Activated CD8-positive, alpha-beta memory T cell treated with anti-CD3 and anti-CD28 coated beads, Interleukin-2, amount 10 ng/mL, durations not matched to agents 7 days and 5 days (primary cell): Measurements from ENCODE around the gene TP53. TPM values are rescaled to one million over a fixed set of nuclear protein-coding genes. Genes with fewer than 3 reads are reported as not detected.

Experiments used
- ATAC-seq: fragments of 150-1000 bp; cut with Tn5 transposase; one replicate; pipeline ENCODE4 v1.10.0; 2021; ENCODE audit warnings: moderate library complexity
- CTCF ChIA-PET: fragments of 350-600 bp; sonication (Branson Sonifier 250); formaldehyde crosslinking; loops from one replicate; lab custom pipeline; 2021; ENCODE audit warnings: antibody characterized with exemption; lab: Charles Lee
- DNase-seq: peaks from one replicate; pipeline ENCODE4 v3.0.0-alpha.2; 2020
- H3K27ac Mint-ChIP-seq: one replicate; pipeline ENCODE4 v1.8.0; 2021; ENCODE audit warnings: mild to moderate bottlenecking, mixed read lengths
- H3K27me3 Mint-ChIP-seq: one replicate; pipeline ENCODE4 v1.8.0; 2021; ENCODE audit warnings: mixed read lengths
- H3K36me3 Mint-ChIP-seq: one replicate; pipeline ENCODE4 v1.8.0; 2021; ENCODE audit warnings: mild to moderate bottlenecking, mixed read lengths
- H3K4me1 Mint-ChIP-seq: one replicate; pipeline ENCODE4 v1.8.0; 2021; ENCODE audit warnings: mixed read lengths
- H3K4me3 Mint-ChIP-seq: one replicate; pipeline ENCODE4 v1.8.0; 2021; ENCODE audit warnings: mild to moderate bottlenecking, moderate library complexity, mixed read lengths
- H3K9me3 Mint-ChIP-seq: one replicate; pipeline ENCODE4 v1.8.0; 2022; ENCODE audit warnings: low read depth, mixed read lengths
- total RNA-seq, 2 experiments: library from RNA; stranded (reverse); gene quantifications; one replicate each; pipeline ENCODE4 v1.2.3, GENCODE V29; 2021

The TP53 gene
- total RNA-seq, 2 experiments from 2014 or later, result 137 to 171 TPM

GRCh38 chr17:7704601-7705268, 17.4 kb upstream of the TP53 start, which contains the start of gene EFNB3:
Gene EFNB3, plus strand, starts transcription at chr17:7705202. Its CDS starts 397 bp downstream, at chr17:7705599.
- Mint-ChIP-seq H3K4me1 (peaks cover 10% of the 10 kb centered on the region), H3K9me3 (no peaks in the 10 kb centered on the region), H3K27ac (no peak within 1 kb of the TSS), H3K4me3 (no peak within 1 kb of the TSS), H3K36me3 (peaks cover 8% of the 10 kb centered on the region), H3K27me3 (peaks cover 42% of the 10 kb centered on the region)
- DNase-seq, result no peak
- ATAC-seq, result peak; percentile 26
- CTCF ChIA-PET, result interaction anchor here (1.0 to 2.9 kb wide), 4 partner anchors 10 to 17 kb away, joined by 3 to 11 read pairs (median 6); partner anchors contain the start of genes DNAH2, TP53 and WRAP53

GRCh38 chr17:7703584-7704479, 16.5 kb upstream of the TP53 start:
- H3K27me3 Mint-ChIP-seq, result peaks cover 42% of the 10 kb centered on the region
- peaks cover 10% of the 10 kb centered on the region for H3K4me1 Mint-ChIP-seq
- H3K36me3 Mint-ChIP-seq, result peaks cover 8% of the 10 kb centered on the region
- DNase-seq, result no peak
- H3K9me3 Mint-ChIP-seq, result no peaks in the 10 kb centered on the region
- CTCF ChIA-PET, result interaction anchor here (0.6 to 2.3 kb wide), 4 partner anchors 14 to 211 kb away, joined by 3 to 10 read pairs (median 3); partner anchors contain the start of genes TP53 and WRAP53
- no peak for ATAC-seq
- no peak overlapping the region for H3K4me3 Mint-ChIP-seq
- no peak overlapping the region for H3K27ac Mint-ChIP-seq

- CTCF ChIA-PET, result no interaction called here
- DNase-seq, result no peak
- Mint-ChIP-seq H3K9me3 (no peaks in the 10 kb centered on the region), H3K27ac (no peak overlapping the region), H3K4me3 (no peak overlapping the region), H3K27me3 (peaks cover 38% of the 10 kb centered on the region), H3K36me3 (peaks cover 11% of the 10 kb centered on the region), H3K4me1 (peaks cover 10% of the 10 kb centered on the region)
- ATAC-seq, result no peak
These were observed 15.5 kb upstream of the TP53 start for GRCh38 chr17:7702776-7703175.

GRCh38 chr17:7701681-7702080, 14.4 kb upstream of the TP53 start:
- Mint-ChIP-seq H3K4me3 (no peak overlapping the region), H3K36me3 (peaks cover 13% of the 10 kb centered on the region), H3K9me3 (no peaks in the 10 kb centered on the region), H3K27ac (no peak overlapping the region), H3K4me1 (peaks cover 10% of the 10 kb centered on the region), H3K27me3 (peaks cover 28% of the 10 kb centered on the region)
- ATAC-seq (no peak), DNase-seq (no peak)
- CTCF ChIA-PET, result no interaction called here

- H3K9me3 Mint-ChIP-seq, result no peaks in the 10 kb centered on the region
- peaks cover 16% of the 10 kb centered on the region for H3K27me3 Mint-ChIP-seq
- CTCF ChIA-PET, result no interaction called here
- peaks cover 21% of the 10 kb centered on the region for H3K36me3 Mint-ChIP-seq
- no peak overlapping the region for H3K27ac Mint-ChIP-seq
- no peak overlapping the region for H3K4me3 Mint-ChIP-seq
- H3K4me1 Mint-ChIP-seq, result peaks cover 6% of the 10 kb centered on the region
- no peak for ATAC-seq
- DNase-seq, result no peak
These were observed 13.2 kb upstream of the TP53 start for GRCh38 chr17:7700510-7700909.

- H3K4me3 Mint-ChIP-seq, result no peak overlapping the region
- no peaks in the 10 kb centered on the region for H3K27me3 Mint-ChIP-seq
- H3K27ac Mint-ChIP-seq, result no peak overlapping the region
- no peaks in the 10 kb centered on the region for H3K9me3 Mint-ChIP-seq
- ATAC-seq (no peak), DNase-seq (no peak)
- H3K36me3 Mint-ChIP-seq, result peaks cover 31% of the 10 kb centered on the region
- CTCF ChIA-PET, result no interaction called here
- peaks cover 4% of the 10 kb centered on the region for H3K4me1 Mint-ChIP-seq
These were observed 10.7 kb upstream of the TP53 start for GRCh38 chr17:7697828-7698588.

GRCh38 chr17:7695586-7695985, 8.3 kb upstream of the TP53 start:
- H3K27me3 Mint-ChIP-seq, result no peaks in the 10 kb centered on the region
- H3K4me3 Mint-ChIP-seq, result no peak overlapping the region
- DNase-seq (no peak), ATAC-seq (no peak)
- CTCF ChIA-PET, result interaction anchor here (1.2 kb wide), 1 partner anchor 9 kb away, joined by 3 read pairs; the partner anchor contains the start of gene EFNB3
- no peak overlapping the region for H3K27ac Mint-ChIP-seq
- peaks cover 6% of the 10 kb centered on the region for H3K4me1 Mint-ChIP-seq
- no peaks in the 10 kb centered on the region for H3K9me3 Mint-ChIP-seq
- peaks cover 29% of the 10 kb centered on the region for H3K36me3 Mint-ChIP-seq

GRCh38 chr17:7688808-7689316, 1.6 kb upstream of the TP53 start:
- no peak for DNase-seq
- H3K4me3 Mint-ChIP-seq, result peak overlapping the region; percentile 96
- H3K4me1 Mint-ChIP-seq, result peaks cover 34% of the 10 kb centered on the region
- H3K27ac Mint-ChIP-seq, result peak overlapping the region; percentile 97
- H3K36me3 Mint-ChIP-seq, result peaks cover 31% of the 10 kb centered on the region
- no peak for ATAC-seq
- H3K9me3 Mint-ChIP-seq, result no peaks in the 10 kb centered on the region
- CTCF ChIA-PET, result interaction anchor here (0.8 to 6.3 kb wide), 25 partner anchors 14 to 333 kb away, joined by 3 to 81 read pairs (median 5); partner anchors contain the start of genes EFNB3, FXR2, MPDU1 and PLSCR3
- no peaks in the 10 kb centered on the region for H3K27me3 Mint-ChIP-seq

GRCh38 chr17:7687908-7688807, 868 bp upstream of the TP53 start, which contains the start of gene WRAP53:
Gene WRAP53, plus strand, starts transcription at chr17:7688477. Its CDS starts 172 bp downstream, at chr17:7688649.
- H3K9me3 Mint-ChIP-seq, result no peaks in the 10 kb centered on the region
- CTCF ChIA-PET, result interaction anchor here (0.6 to 6.3 kb wide), 59 partner anchors 9 to 696 kb away, joined by 3 to 81 read pairs (median 4); partner anchors contain the start of genes ACAP1, ATP1B2, CNTROB and DNAH2
- peaks cover 33% of the 10 kb centered on the region for H3K4me1 Mint-ChIP-seq
- H3K36me3 Mint-ChIP-seq, result peaks cover 30% of the 10 kb centered on the region
- peak; percentile 82 for ATAC-seq
- H3K27ac Mint-ChIP-seq, result peak within 1 kb of the TSS; percentile 97
- peak; percentile 98 for DNase-seq
- H3K4me3 Mint-ChIP-seq, result peak within 1 kb of the TSS; percentile 96
- no peaks in the 10 kb centered on the region for H3K27me3 Mint-ChIP-seq

- Mint-ChIP-seq H3K27ac (peak overlapping the region; percentile 97), H3K4me1 (peaks cover 34% of the 10 kb centered on the region), H3K9me3 (no peaks in the 10 kb centered on the region), H3K36me3 (peaks cover 30% of the 10 kb centered on the region), H3K27me3 (no peaks in the 10 kb centered on the region), H3K4me3 (peak overlapping the region; percentile 96)
- ATAC-seq (peak; percentile 50), DNase-seq (peak; percentile 89)
- CTCF ChIA-PET, result interaction anchor here (0.7 to 6.3 kb wide), 30 partner anchors 12 to 304 kb away, joined by 3 to 81 read pairs (median 6); partner anchors contain the start of genes ATP1B2, CD68, CNTROB and DNAH2
These were observed 843 bp downstream of the TP53 start for GRCh38 chr17:7686222-7687071.
